Left forelimb (tissue), 1 donor: Measurements from ENCODE around the gene DUSP14.
"Not testable (repeated sequence)": the region's sequence is repeated elsewhere in the genome, so short reads cannot be mapped to it uniquely, and the experiment has no call there.

ENCODE experiments used
- DNase-seq: peaks from one replicate; pipeline ENCODE4 v3.0.0-alpha.2; 2018; ENCODE audit warnings: low spot score

Gene DUSP14, protein sequence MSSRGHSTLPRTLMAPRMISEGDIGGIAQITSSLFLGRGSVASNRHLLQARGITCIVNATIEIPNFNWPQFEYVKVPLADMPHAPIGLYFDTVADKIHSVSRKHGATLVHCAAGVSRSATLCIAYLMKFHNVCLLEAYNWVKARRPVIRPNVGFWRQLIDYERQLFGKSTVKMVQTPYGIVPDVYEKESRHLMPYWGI

DNA sequence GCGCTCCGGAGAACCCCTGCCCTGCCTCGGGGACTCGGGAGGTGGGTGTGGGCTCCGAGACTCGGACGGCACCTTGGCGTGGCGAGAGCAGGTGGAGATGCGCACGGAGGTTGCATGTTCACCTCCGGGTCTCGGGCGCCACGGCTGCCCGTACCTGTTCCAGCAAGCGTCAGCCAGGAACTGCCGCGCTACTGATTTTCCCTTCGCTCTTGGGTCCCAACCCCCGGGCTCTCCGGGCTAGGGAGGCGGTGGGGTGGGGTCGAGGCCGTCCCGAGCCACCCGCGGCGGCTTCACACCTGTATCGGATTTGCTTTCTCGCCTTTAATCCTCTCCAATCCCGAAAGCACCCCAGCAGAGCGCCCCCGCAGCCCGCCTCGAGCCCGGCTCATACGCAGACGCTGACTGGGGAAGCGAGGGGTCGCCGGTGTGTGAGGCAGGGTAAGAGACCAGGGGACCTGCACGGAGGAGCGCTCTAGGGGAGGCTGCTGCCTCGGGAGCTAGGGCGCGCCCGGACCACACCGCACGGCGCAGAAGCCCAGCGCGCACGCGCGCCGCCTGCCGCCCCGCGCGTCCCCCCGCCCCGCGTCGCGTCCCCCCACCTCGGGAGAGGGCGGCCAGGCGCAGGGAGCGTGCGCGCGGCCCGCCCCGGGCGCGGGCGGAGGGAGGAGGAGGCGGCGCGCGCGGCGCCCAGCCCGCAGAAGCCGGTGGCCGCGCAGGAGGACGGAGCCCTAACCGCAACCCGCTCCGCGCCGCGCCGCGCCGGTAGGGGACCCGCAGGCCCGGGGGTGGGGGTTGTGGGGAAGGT, at the start of gene DUSP14:
TSS of gene DUSP14 (plus strand) at position 695 of the 805 bp plus-strand sequence. CDS start 22,382 bp downstream, outside the sequence.
- DNase-seq, result peak; percentile 89

DNA sequence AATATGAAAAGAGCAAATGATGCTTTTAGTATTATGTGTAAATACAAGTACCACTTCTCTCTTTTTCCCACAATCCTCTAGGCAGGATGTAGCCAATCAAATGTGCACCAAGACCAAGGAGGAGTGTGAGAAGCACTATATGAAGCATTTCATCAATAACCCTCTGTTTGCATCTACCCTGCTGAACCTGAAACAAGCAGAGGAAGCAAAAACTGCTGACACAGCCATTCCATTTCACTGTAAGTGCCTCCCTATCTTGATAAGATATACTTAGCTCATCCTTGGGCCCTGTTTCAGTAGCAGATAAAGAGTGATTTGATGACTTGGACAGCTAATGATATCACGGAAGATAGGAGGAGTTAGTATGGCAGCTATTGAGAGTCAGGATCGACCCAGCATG, 49.3 kb upstream of the DUSP14 start:
- DNase-seq, result no peak

DNA sequence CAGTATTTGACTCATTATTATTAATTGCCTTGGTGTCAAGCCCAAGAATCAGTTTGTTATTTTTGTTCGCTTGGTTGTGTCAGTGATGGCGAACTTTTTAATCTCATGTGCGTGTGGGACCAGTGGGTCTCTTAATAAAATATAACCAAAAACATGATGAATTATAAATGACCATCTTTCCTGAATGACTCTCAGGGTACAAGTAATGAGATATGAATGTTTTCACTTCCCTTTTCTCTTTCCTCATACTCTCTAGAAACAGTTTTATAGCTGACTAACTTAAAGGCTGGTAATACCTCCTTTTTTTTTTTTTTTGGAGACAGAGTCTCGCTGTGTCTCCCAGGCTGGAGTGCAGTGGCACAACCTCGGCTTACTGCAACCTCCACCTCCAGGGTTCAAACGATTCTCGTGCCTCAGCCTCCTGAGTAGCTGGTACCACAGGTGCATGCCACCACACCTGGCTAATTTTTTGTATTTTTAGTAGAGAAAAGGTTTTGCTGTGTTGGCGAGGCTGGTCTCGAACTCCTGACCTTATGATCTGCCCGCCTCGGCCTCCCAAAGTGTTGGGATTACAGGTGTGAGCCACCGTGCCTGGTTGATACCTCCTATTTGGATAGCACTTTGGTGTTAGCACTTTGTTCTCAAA, 48.2 kb upstream of the DUSP14 start:
- not testable (repeated sequence) for DNase-seq

DNA sequence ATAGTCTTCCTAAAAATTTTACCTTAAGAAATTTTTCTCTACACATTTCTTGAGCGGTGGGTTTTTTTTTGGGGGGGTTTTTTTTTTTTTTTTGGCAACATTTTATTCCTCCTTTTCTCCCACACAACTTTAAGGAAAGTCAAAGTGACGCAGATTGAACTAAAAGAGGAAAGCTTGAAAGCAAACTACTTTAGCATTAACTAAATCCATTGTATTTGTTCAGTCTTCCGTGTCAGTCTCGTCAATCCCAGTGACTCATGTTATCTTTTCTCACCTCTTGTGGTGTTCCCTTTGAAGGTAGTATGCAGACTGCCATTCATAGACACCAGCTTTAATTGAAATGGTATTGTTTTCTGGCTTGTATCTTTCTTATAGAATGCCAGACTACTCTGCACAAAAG, 43.7 kb upstream of the DUSP14 start:
- no peak for DNase-seq

DNA sequence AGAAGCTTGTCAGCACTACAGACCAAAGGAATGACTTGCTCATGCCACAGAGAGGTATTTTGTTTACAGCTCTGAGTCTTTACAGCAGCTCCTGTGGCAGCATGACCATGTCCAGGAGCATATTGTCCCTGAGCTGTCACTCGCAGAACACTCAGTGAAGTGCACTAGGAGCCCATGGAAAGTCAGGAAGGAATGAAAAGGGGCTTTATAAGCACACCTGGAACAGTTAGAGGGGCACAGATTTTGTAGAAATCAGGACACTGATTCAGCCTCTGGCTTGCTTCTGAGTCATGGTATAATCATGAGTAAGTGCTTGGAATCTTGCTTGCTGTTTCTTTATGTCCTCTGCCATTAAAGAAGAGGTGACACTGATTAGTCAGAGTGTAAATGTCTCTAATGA, 42.0 kb upstream of the DUSP14 start:
- no peak for DNase-seq

DNA sequence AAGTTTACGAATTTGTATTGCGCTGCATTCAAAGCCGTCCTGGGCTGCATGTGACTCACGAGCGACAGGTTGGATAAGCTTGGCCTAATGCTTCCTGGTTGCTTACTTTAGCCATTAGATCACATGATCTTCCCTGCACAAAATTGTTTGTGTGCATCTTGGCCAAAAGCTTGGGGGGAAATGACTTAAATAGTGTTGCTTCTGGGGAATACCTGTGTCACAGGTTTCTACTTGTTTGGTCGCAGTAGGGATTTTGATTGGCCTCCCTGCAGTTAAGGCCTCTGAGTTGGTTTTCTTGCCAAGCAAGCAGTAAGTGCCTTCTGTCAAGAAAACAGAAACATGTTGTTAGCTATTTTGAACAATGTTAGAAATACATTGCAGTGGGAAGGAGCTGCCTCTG, 39.6 kb upstream of the DUSP14 start:
- no peak for DNase-seq

DNA sequence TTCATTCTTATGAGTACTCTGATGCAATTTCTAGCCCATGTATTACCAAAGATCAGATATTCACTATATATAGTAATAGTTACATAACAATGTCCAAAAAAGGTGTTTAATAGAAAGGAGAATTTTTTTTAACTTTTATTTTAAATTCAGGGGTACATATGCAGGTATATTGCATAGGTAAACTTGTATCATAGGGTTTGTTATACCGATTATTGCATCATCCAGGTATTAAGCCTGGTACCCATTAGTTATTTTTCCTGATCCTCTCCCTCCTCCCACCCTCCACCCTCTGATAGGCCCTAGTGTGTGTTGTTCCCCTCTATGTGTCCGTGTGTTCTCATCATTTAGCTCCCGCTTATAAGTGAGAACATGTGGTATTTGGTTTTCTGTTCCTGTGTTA, 31.9 kb upstream of the DUSP14 start:
- DNase-seq, result not testable (repeated sequence)

DNA sequence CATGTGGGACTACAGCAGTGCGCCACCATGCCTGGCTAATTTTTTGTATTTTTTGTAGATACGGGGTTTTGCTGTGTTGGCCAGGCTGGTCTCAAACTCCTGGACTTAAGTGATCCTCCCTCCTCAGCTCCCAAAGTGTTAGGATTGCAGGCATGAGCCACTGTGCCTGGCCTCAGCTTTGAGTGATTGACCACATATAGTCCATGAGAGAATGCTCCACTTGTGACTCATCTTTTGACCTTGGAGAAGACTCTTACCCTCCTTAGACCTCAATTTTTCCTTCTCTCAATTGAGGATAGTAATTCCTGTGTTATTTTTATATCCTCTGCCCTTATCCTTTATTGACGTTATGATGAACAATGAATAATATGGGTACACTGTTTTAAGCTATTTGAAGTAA, 30.9 kb upstream of the DUSP14 start:
- DNase-seq, result no peak

DNA sequence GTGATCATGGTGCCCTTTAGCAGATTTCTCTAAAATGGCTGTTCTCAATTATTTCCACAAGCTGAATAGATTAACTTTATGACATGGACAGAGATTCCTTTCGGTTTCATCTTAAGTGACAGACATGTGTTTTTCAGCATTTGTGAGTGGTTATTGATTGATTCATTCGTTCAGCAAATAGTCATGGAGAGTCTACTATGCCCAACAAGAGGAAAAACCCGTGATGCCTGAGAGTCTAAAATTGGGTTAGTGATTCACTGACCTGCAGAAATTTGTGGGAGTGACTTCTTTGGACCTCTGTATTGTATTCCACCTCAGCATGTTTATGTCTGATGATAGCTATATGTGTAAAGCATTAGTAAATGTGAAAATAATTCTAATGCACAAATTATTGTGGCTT, 28.0 kb upstream of the DUSP14 start:
- no peak for DNase-seq

DNA sequence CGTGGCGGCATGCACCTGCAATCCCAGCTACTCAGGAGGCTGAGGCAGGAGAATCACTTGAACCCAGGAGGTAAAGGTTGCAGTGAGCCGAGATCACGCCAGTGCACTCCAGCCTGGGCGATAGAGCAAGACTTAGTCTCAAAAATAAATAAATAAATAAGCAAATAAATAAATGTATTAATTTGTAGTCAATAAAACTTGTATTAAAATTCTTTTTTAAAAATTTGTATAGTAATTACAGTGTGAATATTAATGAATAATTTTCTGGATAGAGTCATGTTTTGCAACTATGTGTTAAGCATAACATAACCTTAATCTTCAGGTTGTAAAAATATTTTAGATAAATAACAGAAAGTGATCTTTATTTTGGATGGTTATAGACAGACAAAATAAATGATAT, 27.2 kb upstream of the DUSP14 start:
- DNase-seq, result no peak

DNA sequence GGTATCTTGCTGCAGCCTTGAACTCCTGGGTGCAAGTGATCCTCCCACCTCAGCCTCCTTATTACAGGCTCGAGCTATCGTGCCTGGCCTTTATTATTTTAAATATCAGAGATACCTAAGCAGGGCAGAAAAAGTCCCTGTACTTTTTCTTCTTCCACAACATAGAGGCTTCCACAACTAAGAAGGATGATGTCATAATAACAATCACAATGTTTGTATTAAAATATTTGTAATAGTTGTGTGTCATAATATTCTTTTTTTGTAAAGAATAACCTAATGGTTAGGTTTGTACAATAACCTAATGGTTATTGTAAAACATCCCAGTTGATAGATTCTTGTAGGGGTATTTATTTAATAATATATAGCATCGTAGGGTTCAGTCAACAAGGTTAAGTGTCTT, 26.7 kb upstream of the DUSP14 start:
- DNase-seq, result no peak

DNA sequence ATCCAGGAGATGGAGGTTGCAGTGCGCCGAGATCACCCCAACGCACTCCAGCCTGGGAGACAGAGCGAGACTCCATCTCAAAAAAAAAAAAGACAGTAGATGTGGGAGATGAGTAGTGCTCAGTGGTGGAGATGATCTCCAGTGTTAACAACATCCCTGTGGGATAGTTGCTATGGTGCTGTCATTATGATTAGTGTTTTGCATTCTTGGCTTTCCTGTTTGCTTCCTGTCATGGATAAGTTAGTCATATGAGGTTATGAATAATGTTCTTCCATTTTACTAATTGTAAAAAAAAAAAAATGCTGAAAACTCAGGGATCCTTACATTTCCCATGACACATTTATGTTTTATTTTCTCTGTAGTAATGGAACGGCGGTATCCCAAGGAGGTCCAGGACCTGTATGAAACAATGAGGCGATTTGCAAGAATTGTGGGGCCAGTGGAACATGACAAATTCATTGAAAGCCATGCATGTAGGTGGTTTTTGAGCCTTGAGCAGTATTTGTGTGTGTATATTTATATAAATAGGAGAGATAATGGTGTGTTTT, 24.5 kb upstream of the DUSP14 start:
- DNase-seq, result no peak

DNA sequence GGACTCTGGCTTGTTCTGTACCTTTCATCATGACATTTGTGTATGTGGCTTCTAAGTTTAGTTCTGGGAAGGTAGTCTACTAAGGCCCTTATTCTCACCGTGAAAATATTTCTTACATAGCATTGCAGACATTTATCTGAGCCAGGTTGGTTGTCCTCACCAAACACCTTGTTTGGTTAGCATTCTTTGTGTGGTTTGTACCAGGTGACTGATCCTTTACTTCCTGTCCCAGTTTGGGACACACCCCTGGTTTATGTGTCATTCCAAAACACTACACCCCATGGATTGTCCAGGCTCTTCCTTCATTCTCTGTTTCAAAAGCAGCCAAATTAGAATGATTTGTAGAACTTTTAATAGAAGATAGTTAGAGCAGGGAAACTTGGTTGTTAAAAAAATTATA, 23.2 kb upstream of the DUSP14 start:
- DNase-seq, result no peak

DNA sequence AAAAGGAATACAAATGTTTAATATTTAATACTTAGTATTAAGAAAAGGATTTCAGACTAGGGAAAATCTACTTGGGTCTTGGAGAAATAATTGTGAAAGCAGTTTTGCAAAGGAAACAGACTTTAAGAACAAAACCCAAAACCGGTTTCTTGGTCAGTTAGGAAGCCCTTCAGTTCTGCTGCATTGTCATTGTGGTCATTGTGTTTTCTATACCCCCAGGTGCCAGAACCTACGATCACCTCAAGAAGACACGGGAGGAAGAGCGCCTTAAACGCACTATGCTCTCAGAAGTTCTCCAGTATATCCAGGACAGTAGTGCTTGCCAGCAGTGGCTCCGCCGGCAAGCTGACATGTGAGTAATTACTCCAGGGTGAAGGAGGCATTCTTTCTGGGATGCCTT, 19.5 kb upstream of the DUSP14 start:
- no peak for DNase-seq

DNA sequence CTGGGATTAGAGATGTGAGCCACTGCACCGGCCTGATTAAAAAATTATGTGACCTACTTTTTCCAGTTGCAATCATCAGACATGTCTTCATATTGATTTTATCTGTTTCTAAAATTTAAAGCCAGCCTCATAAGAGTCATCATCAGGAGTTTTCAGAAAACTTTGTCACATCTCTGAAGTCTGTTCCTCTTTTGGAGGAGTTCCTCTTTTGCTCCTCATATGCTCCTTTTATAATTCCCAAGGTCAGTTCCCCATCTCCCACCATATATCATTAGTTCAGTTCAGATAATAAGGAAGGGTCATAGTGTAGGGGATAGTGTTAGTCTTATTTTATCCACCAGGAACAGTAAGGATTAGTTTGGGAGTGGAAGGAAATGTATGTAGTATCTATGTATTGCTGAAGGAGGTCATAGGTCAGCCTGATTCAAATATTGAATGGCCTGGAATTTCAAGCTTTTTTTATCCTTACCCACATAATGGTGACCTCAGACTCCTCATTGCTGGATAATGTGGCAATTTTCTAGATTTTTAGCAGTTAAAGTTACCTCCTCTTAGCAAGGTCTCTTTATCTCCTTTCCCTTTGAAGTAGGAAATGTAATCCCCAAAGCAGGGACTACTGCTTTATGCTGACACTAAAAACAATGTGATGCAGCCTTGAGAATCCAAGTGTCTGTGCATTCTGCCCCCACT, 13.8 kb upstream of the DUSP14 start:
- DNase-seq, result no peak

DNA sequence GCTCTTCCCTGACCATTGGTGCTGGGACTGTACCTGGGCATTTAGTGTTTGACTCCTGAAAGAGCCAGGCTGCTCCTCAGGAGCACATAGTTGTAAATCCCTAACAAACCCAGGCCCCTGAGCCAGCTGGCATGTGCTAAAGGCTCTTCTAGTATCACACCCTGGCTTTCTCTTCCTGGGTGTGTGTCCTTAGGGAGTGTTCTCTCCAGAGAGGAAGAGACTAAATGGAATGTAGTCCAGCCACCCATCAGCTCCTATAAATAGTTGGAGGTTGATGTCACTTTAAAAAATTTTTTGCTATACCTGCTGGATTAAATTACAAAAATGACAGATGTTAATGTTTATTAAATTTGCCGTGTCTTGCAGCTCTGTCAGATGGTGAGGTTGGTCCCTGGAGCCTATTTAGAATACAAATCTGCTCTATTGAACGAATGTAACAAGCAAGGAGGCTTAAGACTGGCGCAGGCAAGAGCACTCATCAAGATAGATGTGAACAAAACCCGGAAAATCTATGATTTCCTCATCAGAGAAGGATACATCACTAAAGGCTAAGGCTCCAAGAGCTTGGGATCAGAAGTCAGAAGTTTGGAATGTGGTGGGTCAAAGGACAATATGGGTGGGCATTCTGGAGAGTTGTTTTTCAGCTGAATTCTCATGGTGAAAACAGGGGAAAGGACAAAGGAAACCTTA, 13.1 kb upstream of the DUSP14 start:
- no peak for DNase-seq

DNA sequence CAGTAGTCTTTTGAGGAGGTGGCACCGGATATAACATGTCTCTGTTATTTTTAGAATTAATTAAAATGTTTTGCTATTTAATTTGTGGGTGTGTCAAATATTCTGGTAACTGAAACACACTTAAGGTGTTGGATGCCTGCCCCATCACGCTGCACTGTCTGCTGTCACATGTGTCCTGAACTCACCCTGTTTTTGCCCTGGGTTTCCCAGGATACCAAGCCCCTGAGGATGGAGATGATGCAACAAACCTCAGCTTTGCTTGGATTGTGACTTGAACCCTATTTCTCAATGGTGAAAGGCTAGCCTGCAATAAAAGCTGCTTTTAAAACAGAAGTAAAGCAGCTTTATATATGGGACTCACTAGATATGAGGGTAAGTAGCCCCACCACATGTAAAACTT, 11.5 kb upstream of the DUSP14 start:
- no peak for DNase-seq

DNA sequence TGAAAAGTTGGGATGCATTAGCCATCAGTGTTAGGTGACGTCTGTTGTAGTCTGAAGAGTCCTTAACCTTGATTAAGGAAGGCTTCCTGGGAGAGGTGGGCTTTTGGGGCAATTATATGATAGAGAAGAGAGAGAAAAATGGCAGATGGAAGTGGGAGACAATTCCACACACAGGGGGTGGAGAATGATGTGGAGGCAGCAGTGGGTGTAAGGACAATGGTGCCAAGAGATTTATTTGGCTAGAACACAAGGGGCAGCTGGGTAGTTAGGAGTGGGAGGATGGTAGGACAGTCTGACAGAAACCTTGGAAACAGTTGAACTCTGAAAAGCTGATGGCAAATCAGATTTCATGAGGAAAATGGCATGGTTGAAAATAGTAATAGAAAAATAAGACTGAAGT, 10.7 kb upstream of the DUSP14 start:
- DNase-seq, result no peak

DNA sequence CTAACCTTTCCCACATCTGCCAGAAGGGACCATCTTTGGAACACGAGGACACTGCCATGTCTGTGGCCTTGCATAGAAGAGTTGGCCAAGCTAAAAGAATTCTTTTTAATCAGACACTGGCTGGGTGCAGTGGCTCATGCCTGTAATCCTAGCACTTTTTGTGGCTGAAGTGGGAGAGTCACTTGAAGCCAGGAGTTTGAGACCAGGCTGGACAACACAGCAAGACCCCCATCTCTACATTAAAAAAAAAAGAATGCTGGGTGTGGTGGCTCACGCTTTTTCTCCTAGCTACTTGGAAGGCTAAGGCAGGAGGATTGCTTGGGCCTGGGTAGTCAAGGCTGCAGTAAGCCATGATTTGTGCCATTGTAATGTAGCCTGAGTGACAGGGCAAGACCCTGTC, 9.3 kb upstream of the DUSP14 start:
- DNase-seq, result no peak

DNA sequence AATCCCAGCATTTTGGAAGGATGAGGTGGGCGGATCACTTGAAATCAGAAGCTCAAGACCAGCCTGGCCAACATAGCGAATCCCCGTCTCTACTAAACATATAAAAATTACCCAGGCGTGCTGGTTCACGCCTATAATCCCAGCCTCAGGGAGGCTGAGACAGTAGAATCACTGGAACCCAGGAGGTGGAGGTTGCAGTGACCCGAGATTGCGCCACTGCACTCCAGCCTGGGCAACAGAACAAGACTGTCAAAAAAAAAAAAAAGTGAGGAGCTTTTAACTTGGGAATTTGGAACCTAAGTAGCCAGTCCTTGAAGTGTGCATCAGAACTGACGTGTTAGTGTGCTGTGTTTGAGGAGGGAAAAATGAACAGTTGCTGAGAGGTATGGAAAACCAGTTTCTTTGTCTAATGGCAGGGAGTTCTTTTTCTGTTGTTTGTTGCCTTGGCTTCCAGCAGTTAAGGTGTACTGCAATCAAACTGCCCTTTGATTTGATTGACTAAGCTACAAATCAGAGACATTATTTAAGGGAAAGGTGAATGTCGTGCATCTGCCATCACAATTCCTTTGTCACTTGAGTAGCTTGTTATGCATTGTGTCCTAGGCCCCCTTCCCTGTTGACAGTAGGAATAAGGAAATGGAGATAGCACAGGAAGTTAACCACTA, 8.6 kb upstream of the DUSP14 start:
- no peak for DNase-seq

DNA sequence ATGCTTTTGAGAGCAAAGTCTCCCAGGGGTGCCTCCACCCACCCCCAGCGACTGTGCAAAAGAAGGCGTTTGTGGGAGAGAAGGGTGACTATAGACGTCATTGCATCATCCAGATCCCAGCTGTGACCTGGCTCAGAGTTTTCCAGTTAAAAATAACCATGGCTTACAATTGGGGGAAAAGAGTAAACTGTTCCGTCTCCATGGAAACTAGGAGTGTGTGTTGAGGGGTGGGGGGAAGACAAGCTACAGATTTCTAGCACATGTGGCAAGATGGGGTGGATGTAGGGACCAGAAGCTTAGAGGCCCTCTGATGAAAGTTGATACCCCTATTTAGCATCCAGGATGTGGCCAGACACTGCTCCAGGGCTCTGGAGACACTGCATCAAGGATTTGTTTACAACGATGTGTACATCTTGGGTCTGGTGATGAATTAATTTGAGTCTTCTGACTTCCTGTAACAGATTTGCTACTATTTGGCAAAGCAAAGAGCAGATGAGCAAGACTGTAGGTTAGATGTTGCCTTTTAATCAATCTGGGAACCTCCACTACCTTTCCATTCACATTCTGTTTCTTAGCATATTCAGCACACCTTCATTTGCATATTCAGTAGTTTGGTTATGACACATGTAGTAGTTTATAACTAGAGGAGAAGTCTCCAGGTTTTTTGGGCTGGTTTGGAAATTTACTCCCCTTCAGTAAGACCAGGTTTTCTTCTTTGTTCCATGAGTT, 6.2 kb upstream of the DUSP14 start:
- DNase-seq, result no peak
